ENCODE measurements around the gene VPS36.

DNA sequence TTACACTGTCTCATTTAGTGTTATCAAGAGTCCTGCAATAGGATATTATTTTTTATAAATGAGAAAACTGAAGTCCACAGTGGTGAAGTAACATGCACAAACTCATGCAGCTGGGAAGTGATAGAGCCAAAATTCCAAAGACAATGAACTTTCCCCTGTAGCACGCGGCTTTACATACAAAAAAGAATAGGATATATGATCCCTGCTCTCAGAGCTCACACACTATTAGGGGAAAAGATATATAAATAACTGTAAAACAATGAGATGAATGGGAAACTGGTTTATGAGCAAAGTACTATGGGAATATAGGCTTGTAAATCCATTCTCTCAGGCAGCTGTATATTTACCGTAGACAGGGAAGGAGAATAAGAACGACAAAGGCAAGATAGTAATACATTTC lies 84.1 kb downstream of the VPS36 start:
- TF ChIP-seq POLR2A (IDR thresholded peaks at IDR 0.05), result no peak
- TF ChIP-seq CTCF (IDR thresholded peaks at IDR 0.05), result no peak
